Effector memory CD4-positive, alpha-beta T cell (primary cell): ENCODE measurements around the gene KCNQ2.

Experiments
- DNase-seq, 3 donors: peaks; one replicate each; pipeline ENCODE4 v3.0.0-alpha.2; 2020
- H3K27ac ChIP-seq: 2 replicates; pipeline ENCODE4 v1.7.0; 2013; ENCODE audit warnings: mild to moderate bottlenecking, low read length, moderate library complexity; ENCODE audit not compliant: insufficient read depth, poor library complexity, severe bottlenecking
- H3K27me3 ChIP-seq: replicated peaks from 2 replicates; pipeline ENCODE4 v1.7.0; 2013; ENCODE audit warnings: mild to moderate bottlenecking, low read length; ENCODE audit not compliant: insufficient read depth, control insufficient read depth, poor library complexity, severe bottlenecking
- H3K36me3 ChIP-seq: 2 replicates; pipeline ENCODE4 v1.7.0; 2013; ENCODE audit warnings: mild to moderate bottlenecking, low read length, moderate library complexity; ENCODE audit not compliant: control insufficient read depth, insufficient read depth
- H3K4me1 ChIP-seq: 2 replicates; pipeline ENCODE4 v1.7.0; 2013; ENCODE audit warnings: low read length, mild to moderate bottlenecking; ENCODE audit not compliant: control insufficient read depth, insufficient read depth, poor library complexity, severe bottlenecking
- H3K4me3 ChIP-seq: 2 replicates; pipeline ENCODE4 v1.7.0; 2013; ENCODE audit warnings: low read length, low read depth, mild to moderate bottlenecking; ENCODE audit not compliant: insufficient read depth, poor library complexity, severe bottlenecking
- H3K9me3 ChIP-seq: 2 replicates; pipeline ENCODE4 v1.7.0; 2013; ENCODE audit warnings: mild to moderate bottlenecking, low read length, moderate library complexity; ENCODE audit not compliant: control insufficient read depth

The KCNQ2 gene

DNA sequence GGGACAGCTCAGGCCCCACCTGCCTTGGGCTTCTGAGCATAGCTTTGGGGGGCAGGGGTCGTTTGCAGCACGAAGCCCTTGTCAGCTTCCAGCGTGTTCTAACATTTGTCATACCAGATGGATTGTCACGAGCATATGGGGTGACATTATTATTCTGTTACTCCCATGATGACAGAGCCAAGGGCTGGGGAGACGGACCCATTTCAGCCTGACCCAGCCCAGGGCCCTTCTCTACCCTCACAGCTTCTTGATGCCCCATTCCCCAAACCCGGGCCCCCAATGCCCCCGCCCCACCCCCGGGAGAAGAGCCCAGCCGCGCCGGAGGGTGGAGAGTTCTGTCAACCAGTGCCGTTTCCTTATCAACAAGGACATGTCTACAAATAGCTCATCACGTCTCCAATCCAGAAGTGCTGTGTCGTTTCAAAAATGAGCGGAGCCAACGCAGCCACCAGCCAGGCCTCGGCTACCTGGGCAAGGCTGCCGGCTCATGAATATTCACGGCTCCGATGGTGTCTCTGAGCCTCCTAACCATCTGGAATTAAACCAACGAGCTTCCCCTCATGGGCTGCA lies 101.8 kb downstream of the KCNQ2 start:
- no peak overlapping the region for H3K27ac ChIP-seq
- H3K27me3 ChIP-seq, result no peaks in the 10 kb centered on the region
- no peaks in the 10 kb centered on the region for H3K36me3 ChIP-seq
- H3K9me3 ChIP-seq, result no peaks in the 10 kb centered on the region
- DNase-seq, result no peak
- no peaks in the 10 kb centered on the region for H3K4me1 ChIP-seq
- no peak overlapping the region for H3K4me3 ChIP-seq

GRCh38 chr20:63369724-63370617 lies 102.5 kb downstream of the KCNQ2 start:
- Histone ChIP-seq H3K36me3 (no peaks in the 10 kb centered on the region), H3K4me1 (no peaks in the 10 kb centered on the region), H3K4me3 (no peak overlapping the region), H3K27ac (no peak overlapping the region), H3K9me3 (no peaks in the 10 kb centered on the region), H3K27me3 (peaks cover under 1% of the 10 kb centered on the region)
- DNase-seq, result no peak

DNA sequence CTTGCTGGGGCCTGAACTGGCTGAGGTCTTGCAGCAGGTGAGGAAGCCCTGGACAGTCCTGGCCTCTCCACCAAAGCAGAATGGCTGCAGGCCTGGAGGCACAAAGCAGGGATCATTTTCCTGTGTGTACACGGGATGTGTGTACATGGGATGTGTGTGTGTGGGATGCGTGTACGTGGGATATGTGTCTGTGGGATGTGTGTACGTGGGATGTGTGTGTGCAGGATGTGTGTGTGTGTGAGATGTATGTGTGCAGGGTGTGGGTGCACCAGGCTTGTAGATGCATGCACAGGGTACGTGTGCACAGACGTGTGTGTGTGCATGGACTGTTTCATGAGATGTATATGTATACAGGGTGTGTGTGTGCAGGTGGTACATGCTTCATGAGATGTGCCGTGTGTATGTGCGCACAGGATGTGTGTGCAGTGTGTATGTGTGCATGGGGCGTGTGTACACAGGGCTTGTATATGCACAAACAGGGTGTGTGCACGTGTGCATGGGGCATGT lies 103.4 kb downstream of the KCNQ2 start:
- no peaks in the 10 kb centered on the region for H3K36me3 ChIP-seq
- DNase-seq, result no peak
- no peaks in the 10 kb centered on the region for H3K4me1 ChIP-seq
- H3K27ac ChIP-seq, result no peak overlapping the region
- H3K4me3 ChIP-seq, result no peak overlapping the region
- peaks cover 4% of the 10 kb centered on the region for H3K27me3 ChIP-seq
- no peaks in the 10 kb centered on the region for H3K9me3 ChIP-seq

DNA sequence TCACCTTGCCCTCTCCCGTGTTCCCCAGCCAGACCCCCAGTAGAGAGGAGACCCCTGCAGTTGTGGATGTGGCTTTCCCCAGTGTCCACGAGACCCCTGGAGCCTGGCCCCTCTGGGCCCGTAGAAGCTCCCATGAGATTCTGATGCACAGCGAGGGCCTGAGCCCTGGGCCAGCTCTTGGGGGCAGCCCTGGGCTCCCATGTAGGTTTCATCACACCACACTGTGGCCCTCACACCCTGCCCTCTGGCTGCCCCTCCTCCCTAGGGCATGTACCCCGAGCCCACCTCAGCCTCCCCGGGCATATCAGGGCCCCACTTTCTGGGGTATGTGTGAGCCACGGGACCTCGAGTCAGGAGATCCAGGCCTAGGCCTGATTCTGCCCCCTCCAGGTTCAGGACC lies 104.3 kb downstream of the KCNQ2 start:
- no peak for DNase-seq

GRCh38 chr20:63367446-63368055 lies 104.9 kb downstream of the KCNQ2 start:
- H3K4me1 ChIP-seq, result no peaks in the 10 kb centered on the region
- H3K9me3 ChIP-seq, result no peaks in the 10 kb centered on the region
- H3K4me3 ChIP-seq, result no peak overlapping the region
- peaks cover 7% of the 10 kb centered on the region for H3K27me3 ChIP-seq
- no peak overlapping the region for H3K27ac ChIP-seq
- DNase-seq, result no peak
- no peaks in the 10 kb centered on the region for H3K36me3 ChIP-seq

More for the DNA sequence above, 104.3 kb downstream of the KCNQ2 start:
- no peaks in the 10 kb centered on the region for H3K4me1 ChIP-seq
- H3K27ac ChIP-seq, result no peak overlapping the region
- peaks cover 4% of the 10 kb centered on the region for H3K27me3 ChIP-seq
- no peaks in the 10 kb centered on the region for H3K9me3 ChIP-seq
- H3K4me3 ChIP-seq, result no peak overlapping the region
- no peaks in the 10 kb centered on the region for H3K36me3 ChIP-seq

DNA sequence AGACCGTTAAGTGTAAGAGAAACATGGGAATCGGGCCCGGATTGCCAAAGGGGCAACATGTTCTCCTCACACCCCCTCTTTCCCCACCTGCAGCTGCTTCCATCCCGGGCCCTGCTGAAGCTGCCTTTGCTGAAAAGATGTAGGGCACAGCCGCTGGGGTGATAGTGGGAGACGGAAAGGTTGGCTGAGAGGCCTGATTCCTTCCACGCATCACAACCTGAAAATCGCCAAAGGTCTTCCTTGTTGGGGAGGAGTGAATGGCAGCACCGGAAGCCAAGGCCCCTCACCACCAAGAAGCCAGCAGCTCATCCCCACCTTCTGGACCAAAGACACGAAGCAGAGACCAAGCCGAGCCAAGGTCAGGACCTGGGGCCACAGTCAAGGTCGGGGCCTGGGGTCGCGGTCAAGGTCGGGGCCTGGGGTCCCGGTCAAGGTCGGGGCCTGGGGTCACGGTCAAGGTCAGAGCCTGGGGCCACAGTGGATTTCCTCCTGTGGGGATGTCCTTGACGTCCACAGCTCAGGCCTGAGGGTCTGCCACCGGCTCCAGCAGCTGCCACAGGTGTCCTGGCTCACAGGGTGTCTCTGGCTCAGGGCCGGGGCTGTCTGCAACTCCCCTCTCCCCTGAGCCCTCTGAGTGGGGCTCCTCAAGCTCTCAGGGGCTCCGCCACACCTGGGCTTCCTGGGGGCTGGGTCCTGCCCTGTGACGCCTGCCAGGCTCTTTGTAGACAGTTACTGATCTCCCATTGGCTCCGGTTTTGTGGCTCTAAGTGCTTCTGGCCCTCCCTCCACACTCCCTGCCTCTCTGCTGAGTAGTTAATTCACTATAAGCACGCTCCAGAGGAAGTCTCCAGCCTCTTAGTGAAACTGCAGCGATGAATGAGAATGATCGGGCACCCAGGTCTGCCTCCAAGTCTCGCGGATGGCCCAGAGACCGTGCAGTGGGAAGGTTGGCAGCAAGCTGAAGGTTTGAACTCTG lies 105.8 kb downstream of the KCNQ2 start:
- peaks cover 10% of the 10 kb centered on the region for H3K27me3 ChIP-seq
- no peaks in the 10 kb centered on the region for H3K4me1 ChIP-seq
- DNase-seq, result no peak
- H3K36me3 ChIP-seq, result no peaks in the 10 kb centered on the region
- no peak overlapping the region for H3K4me3 ChIP-seq
- no peaks in the 10 kb centered on the region for H3K9me3 ChIP-seq
- H3K27ac ChIP-seq, result no peak overlapping the region

DNA sequence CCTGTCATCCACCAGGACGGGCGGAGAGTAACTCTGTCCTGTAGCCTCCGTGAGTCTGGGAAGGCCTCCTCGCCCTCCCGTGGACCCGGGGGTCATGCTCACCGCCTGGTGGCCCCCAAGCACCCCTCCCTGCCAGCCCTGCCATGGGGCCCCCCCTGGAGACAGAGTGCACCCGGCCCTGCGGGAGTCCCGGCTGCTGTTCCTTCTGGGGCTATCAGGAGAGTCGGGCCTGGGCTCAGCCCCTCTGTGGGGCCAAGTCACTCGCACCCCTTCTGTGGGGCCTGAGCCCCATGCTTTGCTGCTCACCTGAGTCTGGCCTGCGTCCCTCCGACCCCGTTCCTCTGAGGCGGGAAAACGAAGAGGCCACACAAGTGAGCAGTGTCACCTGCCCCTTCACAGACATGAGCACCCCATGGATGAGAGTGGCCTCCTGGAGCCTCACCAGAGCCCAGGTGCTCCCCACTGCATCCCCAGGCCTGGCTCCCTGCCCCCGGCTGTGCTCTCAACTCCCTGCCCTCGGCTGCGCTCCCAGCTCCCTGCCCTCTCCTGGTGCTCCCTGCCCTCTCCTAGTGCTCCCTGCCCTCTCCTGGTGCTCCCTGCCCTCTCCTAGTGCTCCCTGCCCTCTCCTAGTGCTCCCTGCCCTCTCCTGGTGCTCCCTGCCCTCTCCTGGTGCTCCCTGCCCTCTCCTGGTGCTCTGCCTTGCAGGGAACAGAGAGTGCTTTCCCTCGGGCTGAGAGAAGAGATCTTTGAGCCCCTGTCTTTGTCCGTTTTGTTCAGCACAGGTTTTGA lies 106.7 kb downstream of the KCNQ2 start:
- no peak for DNase-seq
- no peak overlapping the region for H3K27ac ChIP-seq
- no peaks in the 10 kb centered on the region for H3K9me3 ChIP-seq
- H3K36me3 ChIP-seq, result no peaks in the 10 kb centered on the region
- peaks cover 13% of the 10 kb centered on the region for H3K27me3 ChIP-seq
- H3K4me1 ChIP-seq, result no peaks in the 10 kb centered on the region
- no peak overlapping the region for H3K4me3 ChIP-seq

DNA sequence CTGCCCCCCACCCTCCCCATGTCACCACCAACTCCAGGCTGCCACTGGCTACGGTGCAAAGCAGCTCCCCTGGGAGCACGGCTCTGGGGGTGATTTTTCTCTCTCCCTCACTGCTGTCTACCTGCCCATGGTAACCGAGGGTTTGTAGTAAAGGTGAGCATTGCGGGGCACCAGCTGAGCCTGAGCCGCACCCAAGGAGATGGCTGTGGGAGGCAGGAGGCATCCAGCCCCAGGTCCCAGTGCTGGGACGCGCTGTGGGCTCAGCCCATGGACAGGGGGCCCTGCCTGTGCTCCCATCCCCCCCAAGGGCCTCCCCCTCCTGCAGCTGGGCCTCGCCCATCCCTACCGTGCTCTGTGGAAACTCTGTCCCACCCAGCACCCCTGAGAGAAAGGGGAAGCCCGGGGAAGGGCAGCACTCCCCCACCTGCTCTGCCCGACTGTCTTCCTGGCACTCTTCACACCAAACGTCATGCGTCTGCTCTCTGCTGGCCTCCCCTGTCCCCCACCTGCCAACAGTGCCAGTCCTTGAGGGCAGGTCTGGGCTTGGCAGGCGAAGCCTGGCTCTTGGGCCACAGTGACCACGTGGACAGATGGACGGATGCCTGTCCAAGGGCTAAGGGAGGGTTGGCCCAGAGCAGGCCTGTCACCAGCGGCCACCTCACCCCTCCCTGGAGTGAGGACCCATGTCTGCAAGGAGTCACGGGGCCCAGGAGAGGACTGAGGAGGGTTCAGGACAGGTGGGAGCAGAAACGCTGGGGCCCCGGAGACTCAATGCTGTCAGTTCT lies 107.5 kb downstream of the KCNQ2 start:
- no peaks in the 10 kb centered on the region for H3K36me3 ChIP-seq
- no peak overlapping the region for H3K4me3 ChIP-seq
- H3K4me1 ChIP-seq, result peaks cover 5% of the 10 kb centered on the region
- no peak overlapping the region for H3K27ac ChIP-seq
- peaks cover 21% of the 10 kb centered on the region for H3K27me3 ChIP-seq
- H3K9me3 ChIP-seq, result no peaks in the 10 kb centered on the region
- no peak for DNase-seq
